OCI-LY3 (cell line): ENCODE results near the gene GRAMD1A.

Experiments used
- H2AFZ ChIP-seq: fragments of 200-600, 300-600 bp; shearing (Covaris generic); 2 replicates; pipeline ENCODE4 v1.6.0; 2014; ENCODE audit warnings: antibody characterized with exemption, low read depth, low read length
- H3K27ac ChIP-seq: fragments of 200-600, 300-600 bp; sonication (generic); 2 replicates; pipeline ENCODE4 v1.5.1; 2014; ENCODE audit warnings: mild to moderate bottlenecking, low read length, moderate library complexity, mixed read lengths
- H3K27me3 ChIP-seq: fragments of 200-600, 300-600 bp; sonication (generic); 2 replicates; pipeline ENCODE4 v1.6.1; 2014; ENCODE audit warnings: low read depth, low read length, mixed read lengths
- H3K36me3 ChIP-seq: fragments of 200-600, 300-600 bp; sonication (generic); replicated peaks from 2 replicates; pipeline ENCODE3; 2014; ENCODE audit warnings: low read depth, low read length, mixed read lengths
- H3K4me1 ChIP-seq: fragments of 300-600, 200-600 bp; sonication (generic); 2 replicates; pipeline ENCODE4 v1.6.1; 2014; ENCODE audit warnings: low read length, mixed read lengths
- H3K4me2 ChIP-seq: fragments of 200-600, 300-600 bp; sonication (generic); 2 replicates; pipeline ENCODE4 v1.6.1; 2014; ENCODE audit warnings: low read length, mixed read lengths
- H3K4me3 ChIP-seq: fragments of 300-600, 200-600 bp; sonication (generic); 2 replicates; pipeline ENCODE4 v1.5.1; 2014; ENCODE audit warnings: antibody characterized with exemption, mild to moderate bottlenecking, low read length, moderate library complexity
- H3K79me2 ChIP-seq: fragments of 300-600, 200-600 bp; shearing (Covaris generic); 2 replicates; pipeline ENCODE4 v1.6.1; 2014; ENCODE audit warnings: mild to moderate bottlenecking, low read length, mixed read lengths
- H3K9ac ChIP-seq: fragments of 300-600, 200-600 bp; shearing (Covaris generic); 2 replicates; pipeline ENCODE4 v1.6.0; 2014; ENCODE audit warnings: mild to moderate bottlenecking, low read length, moderate library complexity
- H3K9me3 ChIP-seq: fragments of 200-600, 300-600 bp; shearing (Covaris generic); 2 replicates; pipeline ENCODE4 v1.6.1; 2014; ENCODE audit warnings: low read length, mixed read lengths; ENCODE audit not compliant: insufficient read depth
- H4K20me1 ChIP-seq: fragments of 200-600, 300-600 bp; sonication (generic); 2 replicates; pipeline ENCODE4 v1.6.1; 2016; ENCODE audit warnings: low read length, mixed read lengths; ENCODE audit not compliant: insufficient read depth
- EZH2phosphoT487 ChIP-seq: fragments of 200-600 bp; shearing (Covaris generic); IDR thresholded peaks from 2 replicates; pipeline ENCODE4 v1.6.1; 2018; ENCODE audit warnings: antibody characterized with exemption, mixed run types, low read depth
- TF ChIP-seq, protein P1 (sequence below): fragments of 200-600, 300-600 bp; sonication (generic); IDR thresholded peaks from 2 replicates; pipeline ENCODE4 v1.5.1; 2014; ENCODE audit warnings: antibody characterized with exemption, low read length, low read depth

GRAMD1A gene

DNA sequence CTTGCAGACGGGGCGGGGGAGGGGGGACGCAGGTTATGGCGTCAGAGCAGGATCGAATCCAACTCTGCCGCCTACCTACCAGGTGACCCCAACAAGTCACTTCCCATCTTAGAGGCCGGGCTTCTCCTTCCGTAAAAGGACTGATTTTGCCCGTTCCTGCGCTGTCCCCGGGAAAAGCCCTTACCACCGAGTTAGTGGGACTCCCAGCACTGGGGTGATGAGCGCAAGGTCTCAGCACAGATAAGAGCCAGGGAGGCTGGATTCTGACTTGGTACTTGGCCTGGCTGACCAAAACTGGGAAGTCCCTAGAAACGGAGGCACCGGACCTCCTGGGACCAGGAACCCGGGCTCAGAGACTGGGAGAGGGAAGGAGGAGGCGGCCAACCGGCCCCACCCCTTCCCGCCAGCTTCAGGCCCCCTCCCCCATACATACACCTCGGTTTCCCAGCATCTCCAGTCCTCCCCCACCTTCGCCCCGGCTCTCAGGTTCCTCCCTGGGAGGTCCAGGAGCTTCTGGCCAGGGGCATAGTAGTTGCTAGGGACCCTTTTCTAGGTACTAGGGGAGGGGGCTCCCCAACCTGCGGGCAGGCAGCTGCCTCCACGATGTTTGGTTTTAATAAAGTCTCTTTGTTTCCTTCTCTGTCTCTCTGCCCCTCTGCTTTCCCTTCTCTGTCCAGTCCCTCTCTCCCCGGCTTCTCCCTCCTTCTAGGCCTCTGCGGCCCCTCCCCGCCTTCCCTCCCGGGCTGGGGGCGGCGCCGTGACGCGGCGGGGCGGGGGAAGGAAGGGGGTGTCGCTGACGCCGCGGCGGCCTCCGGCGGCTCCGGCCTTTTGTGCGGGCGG lies at the start of gene GRAMD1A:
GRAMD1A (plus strand) TSS at position 826 of the 840 bp plus-strand sequence. CDS start 156 bp downstream, outside the sequence.
- H3K4me2 ChIP-seq = peak within 1 kb of the TSS; percentile 77
- H3K27ac ChIP-seq = peak within 1 kb of the TSS; percentile 67
- no peak for TF ChIP-seq EZH2phosphoT487
- TF ChIP-seq, protein P1, sequence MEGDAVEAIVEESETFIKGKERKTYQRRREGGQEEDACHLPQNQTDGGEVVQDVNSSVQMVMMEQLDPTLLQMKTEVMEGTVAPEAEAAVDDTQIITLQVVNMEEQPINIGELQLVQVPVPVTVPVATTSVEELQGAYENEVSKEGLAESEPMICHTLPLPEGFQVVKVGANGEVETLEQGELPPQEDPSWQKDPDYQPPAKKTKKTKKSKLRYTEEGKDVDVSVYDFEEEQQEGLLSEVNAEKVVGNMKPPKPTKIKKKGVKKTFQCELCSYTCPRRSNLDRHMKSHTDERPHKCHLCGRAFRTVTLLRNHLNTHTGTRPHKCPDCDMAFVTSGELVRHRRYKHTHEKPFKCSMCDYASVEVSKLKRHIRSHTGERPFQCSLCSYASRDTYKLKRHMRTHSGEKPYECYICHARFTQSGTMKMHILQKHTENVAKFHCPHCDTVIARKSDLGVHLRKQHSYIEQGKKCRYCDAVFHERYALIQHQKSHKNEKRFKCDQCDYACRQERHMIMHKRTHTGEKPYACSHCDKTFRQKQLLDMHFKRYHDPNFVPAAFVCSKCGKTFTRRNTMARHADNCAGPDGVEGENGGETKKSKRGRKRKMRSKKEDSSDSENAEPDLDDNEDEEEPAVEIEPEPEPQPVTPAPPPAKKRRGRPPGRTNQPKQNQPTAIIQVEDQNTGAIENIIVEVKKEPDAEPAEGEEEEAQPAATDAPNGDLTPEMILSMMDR = no peak
- peaks cover 51% of the 10 kb centered on the region for H3K79me2 ChIP-seq
- peaks cover 28% of the 10 kb centered on the region for H4K20me1 ChIP-seq
- peaks cover 14% of the 10 kb centered on the region for H3K36me3 ChIP-seq
- H3K27me3 ChIP-seq = no peaks in the 10 kb centered on the region
- H3K4me1 ChIP-seq = peaks cover 17% of the 10 kb centered on the region; the same call in 1 of the 2 replicates
- H3K4me3 ChIP-seq = peak within 1 kb of the TSS; percentile 96
- H3K9ac ChIP-seq = peak within 1 kb of the TSS; percentile 93
- H3K9me3 ChIP-seq = no peaks in the 10 kb centered on the region
- H2AFZ ChIP-seq = peak within 1 kb of the TSS; percentile 80

GRCh38 chr19:34953092-34953491 lies 47.0 kb upstream of the GRAMD1A start:
- Histone ChIP-seq H3K9ac (no peak overlapping the region), H4K20me1 (no peaks in the 10 kb centered on the region), H3K27me3 (no peaks in the 10 kb centered on the region), H3K4me2 (no peak overlapping the region), H3K9me3 (peaks cover 19% of the 10 kb centered on the region; the same call in 1 of the 2 replicates), H2AFZ (no peak overlapping the region), H3K4me1 (no peaks in the 10 kb centered on the region), H3K79me2 (no peaks in the 10 kb centered on the region), H3K4me3 (no peak overlapping the region), H3K27ac (no peak overlapping the region), H3K36me3 (peaks cover 30% of the 10 kb centered on the region)
- TF ChIP-seq EZH2phosphoT487 = no peak
- TF ChIP-seq, protein P1 = no peak

DNA sequence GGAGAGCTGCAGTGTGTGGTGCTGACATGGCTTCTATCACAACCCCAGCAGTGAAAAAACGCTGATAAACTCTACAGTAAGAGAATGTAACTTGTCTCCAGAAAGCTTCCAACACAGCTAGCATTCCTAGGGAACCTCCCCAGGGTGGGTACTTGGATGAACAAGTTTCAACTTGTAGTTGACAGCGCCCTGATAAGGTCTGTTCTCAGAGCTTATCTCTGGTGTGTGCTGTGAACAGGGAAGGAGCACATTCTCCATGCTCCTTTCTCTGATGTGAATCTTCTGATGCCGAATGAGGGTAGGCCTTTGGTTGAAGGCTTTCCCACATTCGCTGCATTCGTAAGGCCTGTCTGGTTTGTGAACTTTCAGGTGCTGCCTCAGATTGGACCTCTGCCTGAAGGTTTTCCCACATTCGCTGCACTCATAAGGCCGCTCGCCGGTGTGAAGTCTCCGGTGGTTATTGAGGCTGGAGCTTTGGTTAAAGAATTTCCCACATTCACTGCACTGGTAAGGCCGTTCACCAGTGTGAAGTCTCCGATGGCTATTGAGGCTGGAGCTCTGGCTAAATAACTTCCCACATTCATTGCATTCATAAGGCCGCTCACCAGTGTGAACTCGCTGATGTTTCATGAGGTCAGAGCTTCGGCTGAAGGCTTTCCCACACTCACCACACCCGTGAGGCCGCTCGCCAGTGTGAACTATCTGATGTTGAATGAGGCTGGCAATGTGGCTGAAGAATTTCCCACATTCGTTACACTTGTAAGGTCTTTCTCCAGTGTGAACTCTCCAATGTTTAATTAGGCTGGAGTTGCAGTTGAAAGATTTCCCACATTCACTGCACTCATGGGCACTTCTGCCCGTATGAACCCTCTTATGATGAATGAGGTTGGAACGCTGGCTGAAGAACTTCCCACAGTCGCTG lies 42.0 kb upstream of the GRAMD1A start:
- H3K79me2 ChIP-seq = peaks cover 12% of the 10 kb centered on the region
- H3K36me3 ChIP-seq = peaks cover 53% of the 10 kb centered on the region
- TF ChIP-seq EZH2phosphoT487 = no peak
- TF ChIP-seq, protein P1 = no peak
- no peak overlapping the region for H2AFZ ChIP-seq
- peaks cover 5% of the 10 kb centered on the region for H3K4me1 ChIP-seq
- H3K9ac ChIP-seq = no peak overlapping the region
- H3K4me3 ChIP-seq = no peak overlapping the region
- no peaks in the 10 kb centered on the region for H4K20me1 ChIP-seq
- H3K27me3 ChIP-seq = no peaks in the 10 kb centered on the region
- no peak overlapping the region for H3K4me2 ChIP-seq
- peaks cover 34% of the 10 kb centered on the region for H3K9me3 ChIP-seq
- no peak overlapping the region for H3K27ac ChIP-seq

DNA sequence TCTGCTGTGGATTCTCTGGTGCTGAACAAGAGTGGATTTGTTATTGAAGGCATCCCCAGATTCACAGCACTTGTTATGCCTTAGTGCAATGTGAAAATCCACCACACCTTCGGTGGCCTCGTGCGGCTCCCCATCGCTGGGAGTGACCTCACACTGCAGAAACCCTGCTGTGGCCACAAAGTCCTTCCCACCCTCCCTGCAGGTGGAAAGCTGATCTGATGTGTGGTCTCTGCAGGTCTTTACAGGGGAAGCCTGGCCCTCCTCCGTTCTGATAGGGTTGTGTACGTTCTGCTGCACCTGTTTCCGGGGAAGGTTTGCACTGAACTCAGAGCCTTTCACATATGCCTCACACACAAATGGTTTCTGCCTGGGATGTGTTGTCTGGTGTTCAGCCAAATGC lies 41.1 kb upstream of the GRAMD1A start:
- no peak overlapping the region for H2AFZ ChIP-seq
- no peaks in the 10 kb centered on the region for H4K20me1 ChIP-seq
- peaks cover 18% of the 10 kb centered on the region for H3K79me2 ChIP-seq
- no peaks in the 10 kb centered on the region for H3K27me3 ChIP-seq
- H3K4me2 ChIP-seq = no peak overlapping the region
- no peak overlapping the region for H3K4me3 ChIP-seq
- peaks cover 48% of the 10 kb centered on the region for H3K36me3 ChIP-seq
- H3K4me1 ChIP-seq = peaks cover 9% of the 10 kb centered on the region
- peaks cover 29% of the 10 kb centered on the region for H3K9me3 ChIP-seq
- TF ChIP-seq EZH2phosphoT487 = no peak
- TF ChIP-seq, protein P1 = no peak
- H3K27ac ChIP-seq = no peak overlapping the region
- no peak overlapping the region for H3K9ac ChIP-seq
